Thoracic aorta endothelial cell (primary cell): ENCODE measurements around the gene FOXD4L5. TPM values are rescaled to one million over a fixed set of nuclear protein-coding genes. Genes with fewer than 3 reads are reported as not detected.

ENCODE experiments used
- small RNA-seq: library from RNA; depleted of rRNA; stranded (forward); fragments of <200 nt; gene quantifications from one replicate; pipeline ENCODE3, GENCODE V24; 2012
- total RNA-seq: library from RNA; depleted of rRNA; stranded (reverse); fragments of >200 nt; gene quantifications from 2 replicates; pipeline ENCODE4 v1.2.3, GENCODE V29; 2012

Gene FOXD4L5
- 0.07 TPM in 1 of 2 replicates, not detected in the other for total RNA-seq

GRCh38 chr9:65285109-65285508, at the start of gene FOXD4L5:
Gene FOXD4L5 (minus strand): TSS chr9:65285209. CDS start chr9:65284377, 832 bp downstream.

Small RNA genes lying within 50 kb of the gene (small RNA-seq; reads per million reads assigned to genes)
- gene IGKV1OR9-1, result not detected
